GM19035 (cell line): Measurements from ENCODE around the gene FADD.

Source experiments
- ATAC-seq: cut with Tn5 transposase; IDR thresholded peaks from one replicate; pipeline ENCODE4 v1.9.1; 2021; ENCODE audit not compliant: unreplicated experiment

The FADD gene, protein sequence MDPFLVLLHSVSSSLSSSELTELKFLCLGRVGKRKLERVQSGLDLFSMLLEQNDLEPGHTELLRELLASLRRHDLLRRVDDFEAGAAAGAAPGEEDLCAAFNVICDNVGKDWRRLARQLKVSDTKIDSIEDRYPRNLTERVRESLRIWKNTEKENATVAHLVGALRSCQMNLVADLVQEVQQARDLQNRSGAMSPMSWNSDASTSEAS

DNA sequence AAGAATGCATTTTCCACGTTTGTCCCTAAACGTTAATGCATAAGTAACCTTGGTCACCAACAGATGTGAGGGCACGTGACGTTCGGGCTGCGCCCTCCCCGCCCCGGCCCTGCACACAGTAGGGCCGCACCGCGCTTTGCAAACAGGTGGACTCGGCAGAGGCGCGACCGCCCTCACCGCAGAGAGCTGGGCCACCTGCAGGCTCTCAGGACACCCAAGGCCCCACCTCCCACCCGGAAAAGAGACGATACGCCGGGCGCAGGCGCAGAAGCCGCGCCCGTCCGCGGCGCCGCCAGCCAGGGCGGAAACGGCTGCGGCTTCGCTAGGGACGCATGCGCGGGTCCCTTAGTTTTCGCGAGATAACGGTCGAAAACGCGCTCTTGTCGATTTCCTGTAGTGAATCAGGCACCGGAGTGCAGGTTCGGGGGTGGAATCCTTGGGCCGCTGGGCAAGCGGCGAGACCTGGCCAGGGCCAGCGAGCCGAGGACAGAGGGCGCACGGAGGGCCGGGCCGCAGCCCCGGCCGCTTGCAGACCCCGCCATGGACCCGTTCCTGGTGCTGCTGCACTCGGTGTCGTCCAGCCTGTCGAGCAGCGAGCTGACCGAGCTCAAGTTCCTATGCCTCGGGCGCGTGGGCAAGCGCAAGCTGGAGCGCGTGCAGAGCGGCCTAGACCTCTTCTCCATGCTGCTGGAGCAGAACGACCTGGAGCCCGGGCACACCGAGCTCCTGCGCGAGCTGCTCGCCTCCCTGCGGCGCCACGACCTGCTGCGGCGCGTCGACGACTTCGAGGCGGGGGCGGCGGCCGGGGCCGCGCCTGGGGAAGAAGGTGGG lies at the start of gene FADD:
FADD (plus strand) TSS at position 377 of the 831 bp plus-strand sequence; CDS start at position 541, 164 bp downstream.
- ATAC-seq = peak; percentile 78

DNA sequence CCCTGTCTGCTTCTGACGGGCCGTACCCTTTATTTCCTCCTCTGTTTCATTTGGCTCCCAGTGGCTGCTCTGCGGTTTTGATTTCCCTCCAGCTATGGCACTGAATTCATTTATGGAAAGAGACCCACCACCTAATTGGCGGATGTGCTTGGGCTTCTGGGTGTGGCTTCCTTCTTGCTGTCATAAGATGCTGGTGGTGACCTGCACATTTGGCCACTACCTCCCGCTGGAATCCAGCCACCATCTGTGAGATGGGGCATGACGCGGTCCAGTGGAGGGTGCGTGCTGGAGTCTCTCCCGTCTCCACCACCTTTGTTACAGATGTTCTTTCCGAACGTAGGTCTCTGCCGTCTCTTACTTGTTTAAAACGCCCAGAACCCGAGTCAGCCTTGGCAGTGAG lies 47.7 kb upstream of the FADD start:
- ATAC-seq = no peak

DNA sequence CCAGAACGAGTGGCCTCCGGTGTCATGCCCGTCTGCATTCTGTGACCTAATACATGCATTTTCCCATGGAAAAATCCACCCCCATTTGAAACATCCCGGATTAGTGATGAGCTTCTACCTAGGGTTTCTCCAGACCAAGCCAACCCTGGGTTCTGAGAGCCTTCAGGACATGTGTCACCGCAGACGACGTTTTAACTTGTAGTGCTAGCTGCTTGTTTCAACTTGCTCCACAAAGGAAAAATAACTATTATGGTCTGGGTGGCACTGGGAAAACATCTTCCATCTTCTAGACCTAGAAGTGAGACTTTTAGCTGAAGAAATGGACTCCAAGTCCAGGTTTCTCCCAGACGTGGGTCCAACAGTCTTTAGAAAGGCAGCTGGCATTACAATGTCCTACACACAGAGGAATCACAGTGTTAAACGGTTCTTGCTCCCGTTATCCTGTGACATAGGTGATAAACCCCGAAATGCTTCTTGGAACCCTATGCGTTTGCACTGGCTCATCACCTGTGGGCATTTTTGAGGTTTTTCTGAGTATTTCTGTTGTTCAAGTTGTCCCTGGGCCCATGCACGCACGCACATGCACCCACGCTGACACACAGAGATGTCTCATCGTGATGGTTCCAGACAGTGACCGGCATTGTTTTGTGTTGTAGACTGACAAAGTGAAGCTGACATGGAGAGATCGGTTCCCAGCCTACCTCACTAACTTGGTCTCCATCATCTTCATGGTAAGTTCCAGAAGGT lies 46.6 kb upstream of the FADD start:
- ATAC-seq = no peak

DNA sequence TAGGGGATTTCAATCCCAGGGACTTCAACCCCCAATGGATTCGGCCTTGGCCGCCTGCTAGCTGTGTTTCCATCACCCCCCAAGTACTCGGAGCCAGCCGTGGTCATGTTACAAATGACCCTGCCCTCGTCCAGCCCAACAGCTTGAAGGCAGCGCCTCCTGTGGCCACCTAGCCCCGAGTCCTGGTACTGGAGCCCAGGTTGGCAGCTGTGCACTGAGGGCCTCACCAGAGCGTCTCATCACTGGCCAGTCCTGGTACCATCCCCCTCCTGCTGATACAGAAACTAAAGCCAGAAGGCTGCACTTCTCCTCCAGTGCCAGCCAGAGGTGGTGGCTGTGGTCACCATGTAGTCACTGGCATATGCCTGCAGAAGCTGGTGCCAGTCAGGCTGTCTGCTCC lies 44.9 kb upstream of the FADD start:
- no peak for ATAC-seq

DNA sequence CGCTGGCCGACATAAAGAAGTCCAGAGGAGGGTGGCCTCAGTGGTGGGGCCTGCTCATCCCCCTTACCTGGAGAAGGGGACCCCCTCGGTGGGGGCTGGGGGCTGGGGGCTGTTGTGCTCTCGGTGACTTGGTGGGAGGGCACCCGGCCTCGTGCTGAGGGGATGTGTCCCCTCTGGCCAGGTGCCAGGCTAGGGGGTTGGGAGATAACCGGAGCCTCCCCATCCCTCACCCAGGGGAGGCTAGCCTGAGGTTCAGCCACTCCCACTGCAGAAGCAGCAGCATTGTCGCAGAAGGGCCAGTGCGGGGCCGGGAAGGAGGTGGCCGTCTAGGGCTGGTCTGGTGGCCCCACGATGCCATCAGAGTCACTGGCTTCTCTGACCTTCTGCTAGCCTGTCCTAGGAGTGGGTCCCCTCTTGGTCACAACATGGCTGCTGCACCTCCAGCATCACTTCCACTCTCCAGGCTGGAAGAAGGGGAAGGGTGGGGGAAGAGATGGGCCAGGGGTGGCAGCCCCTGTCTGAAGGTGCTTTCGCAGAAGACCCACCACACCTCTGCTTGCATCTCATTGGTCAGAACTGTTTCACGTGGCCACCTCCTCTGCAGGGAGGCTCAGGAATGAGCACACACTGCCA lies 44.2 kb upstream of the FADD start:
- no peak for ATAC-seq

DNA sequence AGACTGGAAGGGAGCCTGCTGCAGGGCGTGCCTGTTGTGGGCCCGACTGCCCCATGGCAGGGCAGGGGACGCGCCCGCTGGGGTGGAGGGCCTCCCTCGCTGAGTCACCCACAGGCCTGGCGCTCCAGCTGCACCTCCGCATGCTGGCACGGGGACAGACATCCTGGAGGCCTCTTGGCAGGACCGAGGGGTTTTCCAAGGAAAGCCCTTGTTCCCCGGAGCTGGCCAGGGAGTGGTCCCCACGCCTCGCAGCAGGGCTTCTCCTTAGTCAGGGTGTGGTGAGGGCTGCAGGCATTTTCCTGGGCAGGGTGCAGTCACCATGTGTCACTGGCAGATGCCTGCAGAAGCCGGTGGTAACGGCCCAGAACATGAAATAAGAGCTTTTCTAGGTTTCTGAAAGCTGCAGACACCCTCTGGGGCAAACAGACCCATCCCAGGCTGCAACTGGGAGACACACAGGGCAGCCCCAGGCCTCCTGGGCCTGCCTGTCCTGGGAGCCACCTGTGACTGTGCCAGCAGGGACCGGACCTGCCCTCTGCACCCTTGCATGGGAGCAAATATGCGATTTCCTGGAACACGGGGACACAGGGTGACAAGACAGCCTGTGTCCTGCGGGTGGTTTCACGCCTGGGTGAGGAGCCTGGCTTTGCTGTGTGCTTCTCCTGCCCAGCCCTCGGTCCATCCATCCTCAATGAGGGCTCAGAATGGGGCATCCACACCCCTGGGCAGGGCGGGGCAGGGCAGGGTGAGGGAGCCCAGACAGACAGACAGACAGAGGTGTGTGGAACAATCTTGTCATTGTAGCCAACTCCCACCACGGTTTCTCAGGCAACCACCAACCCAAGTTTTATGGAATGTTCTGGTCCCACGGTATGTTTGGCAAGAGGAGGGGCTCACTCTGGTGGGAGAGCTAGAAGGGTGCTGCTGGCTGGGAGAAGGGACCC lies 43.2 kb upstream of the FADD start:
- no peak for ATAC-seq

DNA sequence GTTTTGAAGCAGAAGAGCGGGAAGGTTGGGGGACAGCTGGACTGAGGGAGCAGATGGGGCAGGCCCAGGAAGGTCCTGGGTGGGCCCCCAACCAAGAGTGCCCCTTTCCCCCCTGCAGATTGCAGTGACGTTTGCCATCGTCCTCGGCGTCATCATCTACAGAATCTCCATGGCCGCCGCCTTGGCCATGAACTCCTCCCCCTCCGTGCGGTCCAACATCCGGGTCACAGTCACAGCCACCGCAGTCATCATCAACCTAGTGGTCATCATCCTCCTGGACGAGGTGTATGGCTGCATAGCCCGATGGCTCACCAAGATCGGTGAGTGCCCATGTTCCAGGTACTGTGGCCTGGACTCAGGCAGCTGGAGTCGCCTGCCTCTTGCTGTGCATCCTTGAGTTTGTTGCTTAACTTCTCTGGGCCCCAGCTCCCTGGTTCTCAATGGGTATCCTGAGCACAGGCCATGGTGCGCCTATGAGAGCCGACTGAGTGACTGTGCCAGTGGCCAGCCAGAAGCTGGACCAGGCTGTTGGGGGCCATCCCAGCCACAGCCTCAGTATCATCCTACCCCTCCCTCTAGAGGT lies 42.0 kb upstream of the FADD start:
- ATAC-seq = no peak

DNA sequence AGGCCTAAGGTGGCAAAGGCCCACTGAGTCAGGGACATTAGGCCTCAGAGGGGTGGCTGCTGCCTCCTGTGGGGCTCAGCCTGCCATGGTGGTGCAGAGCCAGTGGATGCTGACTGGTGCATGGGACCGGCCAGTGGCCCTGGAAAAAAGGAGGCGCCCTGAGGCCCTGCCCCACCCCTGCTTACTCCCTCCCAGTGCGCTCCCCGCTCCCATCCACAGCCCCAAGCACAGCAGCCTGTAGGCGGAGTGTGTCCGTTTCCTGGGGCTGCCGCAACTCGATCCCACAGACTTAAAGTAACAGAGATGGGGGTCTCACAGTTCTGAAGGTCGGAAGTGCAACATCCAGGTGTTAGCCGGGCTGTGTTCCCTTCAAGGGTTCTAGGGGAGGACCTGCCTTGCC lies 38.4 kb upstream of the FADD start:
- no peak for ATAC-seq

DNA sequence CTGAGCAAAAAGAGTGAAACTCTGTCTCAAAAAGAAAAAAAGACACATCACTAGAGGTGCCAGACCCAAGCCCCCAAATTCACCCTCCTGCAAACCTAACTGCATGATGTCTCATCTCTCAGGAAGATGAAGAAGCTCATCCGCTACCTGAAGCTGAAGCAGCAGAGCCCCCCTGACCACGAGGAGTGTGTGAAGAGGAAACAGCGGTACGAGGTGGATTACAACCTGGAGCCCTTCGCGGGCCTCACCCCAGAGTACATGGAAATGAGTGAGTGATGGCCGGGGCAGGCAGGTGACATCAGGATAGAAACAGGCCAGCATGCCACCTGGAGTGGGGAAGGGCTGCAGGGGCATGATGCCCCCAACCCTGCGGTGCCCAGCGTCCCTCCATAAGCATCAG lies 36.0 kb upstream of the FADD start:
- no peak for ATAC-seq

DNA sequence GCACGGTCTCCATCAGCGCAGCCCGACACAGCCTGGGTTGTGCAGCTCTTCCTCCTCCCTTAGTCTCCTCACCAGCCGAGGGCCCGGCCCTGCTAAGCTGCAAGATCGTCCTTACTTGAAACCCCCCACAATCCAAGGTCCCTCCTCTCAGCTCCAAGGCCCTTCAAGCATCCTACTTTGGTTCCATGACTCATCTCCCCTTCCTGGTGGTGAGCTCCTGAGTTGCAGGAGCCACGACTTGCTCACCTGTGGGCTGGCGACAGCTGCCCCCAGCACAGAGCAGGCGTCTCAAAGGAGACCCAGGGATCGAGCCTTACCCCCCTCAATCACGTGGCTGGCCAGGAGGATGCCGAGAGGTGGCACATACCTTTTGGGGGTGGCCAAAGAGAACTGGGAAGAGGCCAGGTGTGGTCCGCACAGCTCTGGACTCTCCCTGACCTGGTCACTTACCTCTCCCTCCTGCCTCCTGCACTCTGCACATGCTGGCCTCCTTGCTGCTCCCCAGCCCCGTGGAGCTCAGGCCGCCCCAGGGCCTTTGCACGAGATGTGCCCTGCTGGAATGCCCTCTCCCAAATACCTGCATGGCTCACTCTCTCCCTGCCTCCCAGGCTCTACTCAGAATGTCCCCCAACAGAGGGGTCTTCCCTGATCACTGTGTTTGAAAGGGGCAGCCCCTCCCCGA lies 35.2 kb upstream of the FADD start:
- ATAC-seq = no peak

DNA sequence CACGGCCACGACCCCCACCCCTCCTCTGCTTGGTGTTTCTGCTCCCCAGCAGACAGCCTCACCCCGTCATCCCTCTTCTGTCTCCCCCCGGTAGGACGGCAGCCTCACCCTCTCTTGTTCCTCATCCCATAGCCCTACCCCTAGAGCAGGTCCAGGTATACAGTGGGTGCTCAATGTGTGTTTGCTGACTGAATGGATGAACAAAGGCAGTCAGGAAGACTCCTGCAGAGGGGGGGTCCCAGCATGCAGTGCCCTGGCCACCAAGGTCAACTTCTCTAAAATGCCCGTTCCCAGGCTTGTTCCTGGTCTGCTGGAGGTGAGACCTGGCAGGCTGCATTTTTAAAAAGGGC lies 34.7 kb upstream of the FADD start:
- ATAC-seq = no peak

DNA sequence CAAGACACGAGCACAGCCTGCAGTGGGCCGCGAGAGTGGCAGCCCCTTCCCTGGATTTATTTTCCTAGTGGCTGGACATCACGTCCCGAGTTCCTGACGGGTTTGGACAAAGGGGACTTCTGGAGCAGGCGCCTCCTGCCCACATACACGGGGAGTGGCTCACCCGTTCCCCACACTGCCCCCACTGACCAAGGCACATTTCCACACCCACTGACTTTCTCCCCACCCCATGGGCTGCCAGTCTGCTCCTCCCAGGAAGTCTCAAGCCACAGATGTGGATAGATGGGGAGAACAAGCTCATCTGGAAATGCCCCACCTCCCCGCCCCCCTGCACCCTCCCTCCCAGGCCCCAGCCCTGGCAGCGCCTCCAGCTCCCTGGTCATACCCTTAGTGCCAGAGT lies 34.0 kb upstream of the FADD start:
- ATAC-seq = no peak

DNA sequence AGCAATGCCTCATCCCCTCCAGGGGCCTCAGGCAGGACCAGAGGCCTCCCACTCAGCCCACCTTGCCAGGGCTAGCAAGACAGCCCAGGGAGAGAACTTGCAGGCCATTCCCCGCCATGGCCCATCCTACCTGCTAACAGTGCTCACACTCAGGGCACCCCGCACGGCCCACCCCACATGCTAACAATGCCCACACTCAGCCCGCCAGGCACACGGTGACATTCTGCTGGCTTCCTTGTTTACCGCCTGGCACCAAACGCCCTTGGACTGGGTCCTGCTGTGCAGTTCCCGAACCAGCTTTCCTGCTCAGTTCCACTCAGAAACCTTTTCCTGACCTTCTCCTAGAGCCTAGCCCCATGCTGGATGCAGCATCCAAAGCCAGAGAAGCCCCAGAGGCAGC lies 33.5 kb upstream of the FADD start:
- ATAC-seq = no peak

DNA sequence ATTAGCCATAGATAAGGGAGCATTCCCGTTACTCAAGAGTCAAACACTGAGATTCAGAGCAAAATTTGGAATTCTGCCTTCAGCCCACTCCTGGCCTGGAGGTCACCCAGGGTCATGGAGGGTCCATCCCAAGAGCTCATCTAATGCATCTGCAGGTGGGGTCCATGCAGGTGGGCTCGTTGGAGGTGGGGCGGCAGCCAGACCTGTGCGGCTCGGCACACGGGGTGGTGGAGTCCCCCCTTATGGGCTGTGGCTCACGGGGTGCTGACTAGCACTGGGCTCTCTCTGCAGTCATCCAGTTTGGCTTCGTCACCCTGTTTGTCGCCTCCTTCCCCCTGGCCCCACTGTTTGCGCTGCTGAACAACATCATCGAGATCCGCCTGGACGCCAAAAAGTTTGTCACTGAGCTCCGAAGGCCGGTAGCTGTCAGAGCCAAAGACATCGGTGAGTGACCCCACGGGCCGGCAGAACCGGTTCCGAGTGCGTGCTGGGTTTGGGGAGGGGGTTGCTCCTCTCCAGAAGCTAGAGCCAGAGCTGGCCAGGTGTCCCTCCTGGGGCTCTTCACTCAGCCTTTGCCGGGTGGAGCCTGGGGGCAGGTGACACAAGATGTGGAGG lies 32.4 kb upstream of the FADD start:
- ATAC-seq = no peak

DNA sequence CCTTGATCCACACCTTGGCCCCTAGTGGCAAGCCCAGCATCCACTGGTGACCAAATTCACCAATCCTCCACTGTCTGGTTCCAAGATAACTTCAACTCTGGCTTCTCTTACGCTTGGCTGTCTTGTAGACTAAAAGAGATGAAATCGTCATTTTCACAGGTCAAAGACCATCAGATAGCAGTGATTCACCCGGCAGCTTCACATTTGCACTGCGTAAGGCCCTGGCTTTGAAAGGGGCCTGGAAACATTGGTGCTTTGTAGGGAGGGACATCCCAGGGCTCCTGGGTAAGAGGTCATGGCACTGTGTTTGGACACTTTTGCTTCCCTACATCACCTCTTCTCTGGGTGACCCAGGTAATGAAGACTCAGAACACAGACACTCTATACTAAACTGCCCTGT lies 30.1 kb upstream of the FADD start:
- no peak for ATAC-seq

DNA sequence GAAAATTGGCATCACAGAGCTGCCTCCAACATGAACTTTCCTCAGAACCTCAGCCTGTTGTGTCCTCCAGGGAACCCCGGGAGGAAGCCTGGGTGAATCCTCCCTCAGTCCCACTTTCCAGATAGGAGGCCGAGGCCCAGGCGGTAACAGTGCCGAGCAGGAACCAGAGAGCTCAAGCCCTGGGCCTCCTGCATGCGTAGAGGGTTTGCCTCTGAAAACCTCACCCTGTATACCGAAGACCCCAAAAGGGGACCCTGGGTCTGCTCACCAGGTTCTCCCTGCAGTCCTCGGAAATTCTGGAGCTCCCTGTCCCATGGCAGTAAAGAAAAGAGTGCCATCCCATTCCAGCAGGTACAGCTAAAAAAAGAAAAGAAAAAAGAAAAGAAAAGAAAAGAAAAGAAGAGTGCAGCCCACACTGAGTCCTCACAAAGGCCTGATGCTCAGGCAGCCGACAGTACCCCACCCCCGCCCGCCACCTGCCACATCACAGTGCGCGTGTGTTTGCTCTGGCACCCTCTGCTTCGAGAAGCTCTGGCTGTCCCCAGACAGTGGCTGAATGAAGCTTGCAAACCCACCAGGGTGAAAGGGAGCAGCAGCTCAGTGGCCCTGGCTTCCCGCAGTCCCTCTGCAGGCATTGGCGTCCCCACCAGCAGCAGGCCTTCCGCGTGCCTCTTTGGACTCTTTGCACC lies 28.4 kb upstream of the FADD start:
- no peak for ATAC-seq

DNA sequence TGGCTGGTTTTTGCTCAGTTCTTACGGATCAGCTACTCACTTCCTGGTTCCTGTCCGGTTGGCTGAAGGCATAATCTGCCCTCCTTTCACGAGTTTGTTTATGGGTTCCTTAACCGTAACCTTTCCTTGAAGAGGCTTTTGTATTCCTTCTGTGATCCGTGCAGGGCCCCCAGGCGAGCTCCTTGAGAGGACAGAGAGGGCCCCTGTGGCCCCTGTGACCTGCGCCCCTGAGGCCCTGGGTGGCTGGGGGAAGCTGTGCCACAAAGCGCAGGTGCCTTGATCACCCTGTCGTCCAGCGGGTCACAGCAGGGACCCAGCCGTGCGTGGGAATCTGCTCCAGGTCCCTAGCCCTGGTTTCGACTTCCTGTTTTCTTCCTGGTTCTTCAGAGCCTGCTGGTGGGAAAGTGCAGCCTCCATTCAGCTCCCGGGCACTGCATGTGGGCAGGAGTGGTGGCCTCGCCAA lies 27.8 kb upstream of the FADD start:
- no peak for ATAC-seq

DNA sequence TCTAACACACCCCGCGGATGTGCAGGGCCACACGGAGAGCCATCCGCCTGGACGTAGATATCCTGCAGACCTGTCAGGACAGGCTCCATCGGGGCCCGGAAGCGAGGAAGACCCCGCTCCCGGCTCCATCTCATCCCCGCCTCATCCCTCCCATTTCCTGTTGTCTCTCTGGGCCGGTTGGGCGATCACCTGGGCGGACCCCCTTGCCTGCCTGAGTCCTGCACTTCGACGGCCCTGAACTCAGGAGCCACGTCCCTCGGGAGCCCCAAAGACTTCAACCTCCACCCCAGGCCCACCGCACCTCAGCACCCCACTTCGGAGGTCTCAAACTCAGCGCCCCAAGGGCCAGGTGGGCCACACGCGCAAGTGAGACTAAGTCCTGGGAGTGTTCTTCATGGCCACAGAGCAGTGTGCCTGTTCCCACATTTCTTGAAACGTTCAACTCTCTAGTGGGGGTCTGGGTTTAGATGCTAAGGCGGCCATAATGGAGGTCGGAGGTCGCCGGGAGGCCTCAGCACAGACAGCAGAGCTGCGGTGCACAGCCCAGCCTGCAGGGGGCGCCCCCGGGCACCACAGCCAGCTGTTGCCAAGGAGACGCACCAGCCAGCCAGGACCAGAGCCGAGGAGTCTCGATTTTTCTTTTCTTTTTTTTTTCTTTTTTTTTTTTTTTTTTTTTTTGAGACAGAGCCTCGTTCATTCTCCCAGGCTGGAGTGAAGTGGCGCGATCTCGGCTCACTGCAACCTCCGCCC lies 26.0 kb upstream of the FADD start:
- no peak for ATAC-seq
